Osteocyte (in vitro differentiated cells): ENCODE measurements around the gene INPP4A. TPM values are rescaled to one million over a fixed set of nuclear protein-coding genes. Genes with fewer than 3 reads are reported as not detected.

Experiments
- DNase-seq: peaks from one replicate; pipeline ENCODE4 v3.0.0; 2021; ENCODE audit warnings: mixed read lengths; ENCODE audit not compliant: unreplicated experiment; ENCODE audit errors: extremely low spot score
- H3K27ac Mint-ChIP-seq: one replicate; pipeline ENCODE4 v1.8.0; 2021; ENCODE audit warnings: mild to moderate bottlenecking, mixed read lengths; ENCODE audit not compliant: unreplicated experiment
- H3K27me3 Mint-ChIP-seq: one replicate; pipeline ENCODE4 v1.8.0; 2021; ENCODE audit warnings: mixed read lengths; ENCODE audit not compliant: unreplicated experiment
- H3K36me3 Mint-ChIP-seq: one replicate; pipeline ENCODE4 v1.8.0; 2021; ENCODE audit warnings: mixed read lengths; ENCODE audit not compliant: unreplicated experiment
- H3K4me1 Mint-ChIP-seq: one replicate; pipeline ENCODE4 v1.8.0; 2021; ENCODE audit warnings: mixed read lengths; ENCODE audit not compliant: unreplicated experiment
- H3K4me3 Mint-ChIP-seq: one replicate; pipeline ENCODE4 v1.8.0; 2021; ENCODE audit warnings: mild to moderate bottlenecking, moderate library complexity, mixed read lengths; ENCODE audit not compliant: unreplicated experiment
- H3K9me3 Mint-ChIP-seq: one replicate; pipeline ENCODE4 v1.8.0; 2021; ENCODE audit warnings: mixed read lengths; ENCODE audit not compliant: unreplicated experiment
- CTCF ChIP-seq: fragments of 200-600 bp; sonication (generic); IDR thresholded peaks from 2 replicates; pipeline ENCODE4 v1.5.0; 2021; ENCODE audit warnings: antibody characterized with exemption, mild to moderate bottlenecking, moderate library complexity
- total RNA-seq: library from RNA; stranded (reverse); gene quantifications from 2 replicates; pipeline ENCODE4 v1.2.1, GENCODE V29; 2021

Gene INPP4A
- total RNA-seq, 1 donor from 2014 or later, result 31.4 TPM

GRCh38 chr2:98460573-98461497, 16.2 kb downstream of the INPP4A start:
- peaks cover 4% of the 10 kb centered on the region for H3K36me3 Mint-ChIP-seq
- no peaks in the 10 kb centered on the region for H3K27me3 Mint-ChIP-seq
- H3K27ac Mint-ChIP-seq, result no peak overlapping the region
- no peak for TF ChIP-seq CTCF
- no peak overlapping the region for H3K4me3 Mint-ChIP-seq
- H3K9me3 Mint-ChIP-seq, result no peaks in the 10 kb centered on the region
- peaks cover 15% of the 10 kb centered on the region for H3K4me1 Mint-ChIP-seq
- no peak for DNase-seq

GRCh38 chr2:98461498-98462049, 16.9 kb downstream of the INPP4A start:
- TF ChIP-seq CTCF, result no peak
- H3K27me3 Mint-ChIP-seq, result no peaks in the 10 kb centered on the region
- no peak overlapping the region for H3K4me3 Mint-ChIP-seq
- H3K4me1 Mint-ChIP-seq, result peaks cover 19% of the 10 kb centered on the region
- H3K9me3 Mint-ChIP-seq, result no peaks in the 10 kb centered on the region
- no peak for DNase-seq
- H3K36me3 Mint-ChIP-seq, result peaks cover 2% of the 10 kb centered on the region
- no peak overlapping the region for H3K27ac Mint-ChIP-seq

- no peak for TF ChIP-seq CTCF
- DNase-seq, result no peak
- H3K36me3 Mint-ChIP-seq, result no peaks in the 10 kb centered on the region
- peaks cover 18% of the 10 kb centered on the region for H3K4me1 Mint-ChIP-seq
- H3K27me3 Mint-ChIP-seq, result no peaks in the 10 kb centered on the region
- H3K4me3 Mint-ChIP-seq, result no peak overlapping the region
- no peaks in the 10 kb centered on the region for H3K9me3 Mint-ChIP-seq
- H3K27ac Mint-ChIP-seq, result no peak overlapping the region
Observed at GRCh38 chr2:98463081-98463481, 18.4 kb downstream of the INPP4A start.

- no peaks in the 10 kb centered on the region for H3K9me3 Mint-ChIP-seq
- no peak overlapping the region for H3K4me3 Mint-ChIP-seq
- peaks cover 19% of the 10 kb centered on the region for H3K4me1 Mint-ChIP-seq
- no peak for TF ChIP-seq CTCF
- H3K36me3 Mint-ChIP-seq, result no peaks in the 10 kb centered on the region
- no peak overlapping the region for H3K27ac Mint-ChIP-seq
- DNase-seq, result no peak
- no peaks in the 10 kb centered on the region for H3K27me3 Mint-ChIP-seq
Observed at GRCh38 chr2:98463551-98463971, 18.9 kb downstream of the INPP4A start.

GRCh38 chr2:98463988-98464771, 19.5 kb downstream of the INPP4A start:
- no peak for TF ChIP-seq CTCF
- Mint-ChIP-seq H3K4me1 (peaks cover 21% of the 10 kb centered on the region), H3K9me3 (no peaks in the 10 kb centered on the region), H3K27me3 (no peaks in the 10 kb centered on the region), H3K36me3 (no peaks in the 10 kb centered on the region), H3K27ac (no peak overlapping the region), H3K4me3 (no peak overlapping the region)
- DNase-seq, result no peak
